Measurements from ENCODE around the gene IFITM2. TPM values are rescaled to one million over a fixed set of nuclear protein-coding genes. Genes with fewer than 3 reads are reported as not detected.
A peak's percentile ranks its signal among the peaks of the same experiment; 100 is the strongest.

The IFITM2 gene
- total and polyA plus RNA-seq, 2 donors from 2014 or later = 814 to 1,111 TPM

DNA sequence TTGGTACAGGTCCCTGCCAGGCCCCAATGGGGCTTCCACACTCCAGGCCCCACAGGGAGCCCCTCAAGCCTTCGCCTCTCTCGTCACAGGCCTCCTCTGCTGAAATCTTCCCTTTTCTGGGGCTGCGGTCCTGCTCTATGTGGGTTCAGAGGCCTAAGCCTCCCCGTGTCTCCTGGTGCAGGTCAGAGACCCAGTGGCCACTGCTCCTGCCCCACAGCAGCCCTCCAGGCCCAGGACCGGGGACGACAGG is 18.9 kb downstream of the IFITM2 start:
- peak overlapping the region in 2 of 3 donors; percentile 38 to 46 for H3K9ac ChIP-seq (ENCODE audit: low read length in 3 of 3)
- no peak overlapping the region for H3K4me3 ChIP-seq (ENCODE audit: low read length in 3 of 3)
- peak overlapping the region; percentile 91 to 96 for H3K27ac ChIP-seq (ENCODE audit: low read depth in 2 of 2, low read length in 2 of 2)
- H3K36me3 ChIP-seq (ENCODE audit: control insufficient read depth in 2 of 3, insufficient read depth in 3 of 3, low read length in 3 of 3) = no peaks in the 10 kb centered on the region
- FAIRE-seq = no peak
- DNase-seq = no peak
- TF ChIP-seq, protein P1, sequence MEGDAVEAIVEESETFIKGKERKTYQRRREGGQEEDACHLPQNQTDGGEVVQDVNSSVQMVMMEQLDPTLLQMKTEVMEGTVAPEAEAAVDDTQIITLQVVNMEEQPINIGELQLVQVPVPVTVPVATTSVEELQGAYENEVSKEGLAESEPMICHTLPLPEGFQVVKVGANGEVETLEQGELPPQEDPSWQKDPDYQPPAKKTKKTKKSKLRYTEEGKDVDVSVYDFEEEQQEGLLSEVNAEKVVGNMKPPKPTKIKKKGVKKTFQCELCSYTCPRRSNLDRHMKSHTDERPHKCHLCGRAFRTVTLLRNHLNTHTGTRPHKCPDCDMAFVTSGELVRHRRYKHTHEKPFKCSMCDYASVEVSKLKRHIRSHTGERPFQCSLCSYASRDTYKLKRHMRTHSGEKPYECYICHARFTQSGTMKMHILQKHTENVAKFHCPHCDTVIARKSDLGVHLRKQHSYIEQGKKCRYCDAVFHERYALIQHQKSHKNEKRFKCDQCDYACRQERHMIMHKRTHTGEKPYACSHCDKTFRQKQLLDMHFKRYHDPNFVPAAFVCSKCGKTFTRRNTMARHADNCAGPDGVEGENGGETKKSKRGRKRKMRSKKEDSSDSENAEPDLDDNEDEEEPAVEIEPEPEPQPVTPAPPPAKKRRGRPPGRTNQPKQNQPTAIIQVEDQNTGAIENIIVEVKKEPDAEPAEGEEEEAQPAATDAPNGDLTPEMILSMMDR (IDR thresholded peaks at IDR 0.05; ENCODE audit: borderline replicate concordance, extremely low read depth, insufficient read depth) = no peak
- no peaks in the 10 kb centered on the region for H3K27me3 ChIP-seq (ENCODE audit: control insufficient read depth, insufficient read depth, low read length)
- H3K9me3 ChIP-seq (ENCODE audit: control insufficient read depth in 2 of 3, insufficient read depth in 1 of 3, low read length in 3 of 3) = no peaks in the 10 kb centered on the region
- H3K4me1 ChIP-seq (ENCODE audit: control insufficient read depth in 2 of 3, insufficient read depth in 2 of 3, low read depth in 1 of 3, low read length in 3 of 3) = peaks cover 6 to 18% (median 15%) of the 10 kb centered on the region in 3 donors
- intact Hi-C loops (cut with DNase I) = no loop called here

GRCh38 chr11:326842-327580 is 19.4 kb downstream of the IFITM2 start:
- TF ChIP-seq, protein P1 (IDR thresholded peaks at IDR 0.05; ENCODE audit: borderline replicate concordance, extremely low read depth, insufficient read depth) = no peak
- peak overlapping the region in 1 of 3 donors; percentile 1 for H3K4me3 ChIP-seq (ENCODE audit: low read length in 3 of 3)
- H3K36me3 ChIP-seq (ENCODE audit: control insufficient read depth in 2 of 3, insufficient read depth in 3 of 3, low read length in 3 of 3) = no peaks in the 10 kb centered on the region
- DNase-seq = peak; percentile 48 to 96 (median 73)
- H3K27ac ChIP-seq (ENCODE audit: low read depth in 2 of 2, low read length in 2 of 2) = peak overlapping the region; percentile 91 to 96
- peak overlapping the region in 2 of 3 donors; percentile 38 to 65 for H3K9ac ChIP-seq (ENCODE audit: low read length in 3 of 3)
- no peaks in the 10 kb centered on the region for H3K27me3 ChIP-seq (ENCODE audit: control insufficient read depth, insufficient read depth, low read length)
- intact Hi-C loops (cut with DNase I) = no loop called here
- no peaks in the 10 kb centered on the region for H3K9me3 ChIP-seq (ENCODE audit: control insufficient read depth in 2 of 3, insufficient read depth in 1 of 3, low read length in 3 of 3)
- FAIRE-seq = no peak
- peaks cover 6 to 18% (median 15%) of the 10 kb centered on the region in 3 donors for H3K4me1 ChIP-seq (ENCODE audit: control insufficient read depth in 2 of 3, insufficient read depth in 2 of 3, low read depth in 1 of 3, low read length in 3 of 3)

GRCh38 chr11:327581-327923 is 19.9 kb downstream of the IFITM2 start:
- DNase-seq (no peak), FAIRE-seq (no peak)
- TF ChIP-seq, protein P1 (IDR thresholded peaks at IDR 0.05; ENCODE audit: borderline replicate concordance, extremely low read depth, insufficient read depth) = no peak
- no peaks in the 10 kb centered on the region for H3K27me3 ChIP-seq (ENCODE audit: control insufficient read depth, insufficient read depth, low read length)
- peak overlapping the region in 1 of 3 donors; percentile 1 for H3K4me3 ChIP-seq (ENCODE audit: low read length in 3 of 3)
- peaks cover 6 to 18% (median 15%) of the 10 kb centered on the region in 3 donors for H3K4me1 ChIP-seq (ENCODE audit: control insufficient read depth in 2 of 3, insufficient read depth in 2 of 3, low read depth in 1 of 3, low read length in 3 of 3)
- intact Hi-C loops (cut with DNase I) = no loop called here
- peak overlapping the region in 2 of 3 donors; percentile 38 to 65 for H3K9ac ChIP-seq (ENCODE audit: low read length in 3 of 3)
- H3K27ac ChIP-seq (ENCODE audit: low read depth in 2 of 2, low read length in 2 of 2) = peak overlapping the region; percentile 91 to 96
- H3K36me3 ChIP-seq (ENCODE audit: control insufficient read depth in 2 of 3, insufficient read depth in 3 of 3, low read length in 3 of 3) = no peaks in the 10 kb centered on the region
- H3K9me3 ChIP-seq (ENCODE audit: control insufficient read depth in 2 of 3, insufficient read depth in 1 of 3, low read length in 3 of 3) = no peaks in the 10 kb centered on the region

Data from kidney (tissue), 14 donors.